H9 (cell line): ENCODE data around the gene MAPK6. TPM values are rescaled to one million over a fixed set of nuclear protein-coding genes. Genes with fewer than 3 reads are reported as not detected.

Source experiments
- DNase-seq: peaks from one replicate; pipeline ENCODE4 v3.0.0-alpha.2; 2017
- H2AFZ ChIP-seq: one replicate; pipeline ENCODE4 v1.6.1; 2013; ENCODE audit warnings: mild to moderate bottlenecking, low read length, control low read depth, moderate library complexity
- H2AK5ac ChIP-seq: 2 replicates; pipeline ENCODE4 v1.6.1; 2013; ENCODE audit warnings: low read length, control low read depth, mixed read lengths; ENCODE audit not compliant: insufficient read length
- H2BK120ac ChIP-seq: one replicate; pipeline ENCODE4 v1.6.1; 2013; ENCODE audit warnings: low read depth, mild to moderate bottlenecking, low read length, control low read depth, inconsistent platforms; ENCODE audit not compliant: poor library complexity, severe bottlenecking
- H2BK12ac ChIP-seq: 2 replicates; pipeline ENCODE4 v1.6.1; 2013; ENCODE audit warnings: low read length, control low read depth, mixed read lengths, low read depth; ENCODE audit not compliant: insufficient read length
- H2BK15ac ChIP-seq: 2 replicates; pipeline ENCODE4 v1.6.1; 2013; ENCODE audit warnings: low read depth, low read length, control low read depth
- H2BK20ac ChIP-seq: one replicate; pipeline ENCODE4 v1.6.1; 2013; ENCODE audit warnings: low read depth, mild to moderate bottlenecking, low read length, control low read depth, inconsistent platforms; ENCODE audit not compliant: poor library complexity, severe bottlenecking
- H2BK5ac ChIP-seq: 2 replicates; pipeline ENCODE4 v1.6.1; 2013; ENCODE audit warnings: low read length, control low read depth, mixed read lengths; ENCODE audit not compliant: insufficient read length
- H3K14ac ChIP-seq: 2 replicates; pipeline ENCODE4 v1.6.1; 2013; ENCODE audit warnings: low read length, control low read depth; ENCODE audit not compliant: insufficient read depth
- H3K18ac ChIP-seq: 2 replicates; pipeline ENCODE4 v1.6.1; 2013; ENCODE audit warnings: low read depth, mild to moderate bottlenecking, mixed read lengths, low read length, control low read depth; ENCODE audit not compliant: insufficient read length
- H3K23ac ChIP-seq: 2 replicates; pipeline ENCODE4 v1.6.1; 2013; ENCODE audit warnings: low read length, control low read depth, mixed read lengths, low read depth; ENCODE audit not compliant: insufficient read length
- H3K23me2 ChIP-seq: 2 replicates; pipeline ENCODE4 v1.6.1; 2013; ENCODE audit warnings: low read depth, mild to moderate bottlenecking, mixed read lengths, low read length, control low read depth; ENCODE audit not compliant: insufficient read length, poor library complexity, severe bottlenecking
- H3K27ac ChIP-seq: 2 replicates; pipeline ENCODE4 v1.5.1; 2013; ENCODE audit warnings: low read length, control low read depth, mixed read lengths, low read depth; ENCODE audit not compliant: insufficient read length
- H3K27me3 ChIP-seq: 2 replicates; pipeline ENCODE4 v1.6.1; 2013; ENCODE audit warnings: low read length, control low read depth, inconsistent platforms; ENCODE audit not compliant: insufficient read depth
- H3K4ac ChIP-seq: 2 replicates; pipeline ENCODE4 v1.6.1; 2013; ENCODE audit warnings: low read depth, mild to moderate bottlenecking, control low read depth, inconsistent platforms, low read length, moderate library complexity
- H3K4me1 ChIP-seq: 2 replicates; pipeline ENCODE4 v1.6.1; 2013; ENCODE audit warnings: low read length, control low read depth, inconsistent platforms; ENCODE audit not compliant: insufficient read depth
- H3K4me2 ChIP-seq: 2 replicates; pipeline ENCODE4 v1.6.1; 2013; ENCODE audit warnings: low read length, control low read depth, mixed read lengths; ENCODE audit not compliant: insufficient read length, insufficient read depth
- H3K56ac ChIP-seq: 2 replicates; pipeline ENCODE4 v1.6.1; 2013; ENCODE audit warnings: low read depth, mild to moderate bottlenecking, mixed read lengths, low read length, control low read depth; ENCODE audit not compliant: insufficient read length
- H3K79me1 ChIP-seq: 2 replicates; pipeline ENCODE4 v1.6.1; 2013; ENCODE audit warnings: low read depth, mild to moderate bottlenecking, moderate library complexity, low read length, control low read depth, inconsistent platforms; ENCODE audit not compliant: insufficient read depth, poor library complexity, severe bottlenecking
- H3K79me2 ChIP-seq: 2 replicates; pipeline ENCODE4 v1.6.1; 2013; ENCODE audit warnings: low read length, control low read depth, inconsistent platforms; ENCODE audit not compliant: insufficient read depth
- H3K9ac ChIP-seq: 2 replicates; pipeline ENCODE4 v1.6.1; 2013; ENCODE audit warnings: low read length, control low read depth, mixed read lengths; ENCODE audit not compliant: insufficient read length; ENCODE audit errors: extremely low read depth
- H3K9me3 ChIP-seq: one replicate; pipeline ENCODE4 v1.6.1; 2013; ENCODE audit warnings: low read depth, low read length, inconsistent platforms; ENCODE audit not compliant: control insufficient read depth
- H3T11ph ChIP-seq: one replicate; pipeline ENCODE4 v1.6.1; 2013; ENCODE audit warnings: mild to moderate bottlenecking, low read length, control low read depth, inconsistent platforms
- H4K20me1 ChIP-seq: one replicate; pipeline ENCODE4 v1.6.1; 2013; ENCODE audit not compliant: control insufficient read depth, insufficient read length, insufficient read depth
- H4K5ac ChIP-seq: 2 replicates; pipeline ENCODE4 v1.6.1; 2013; ENCODE audit warnings: low read depth, mild to moderate bottlenecking, mixed read lengths, low read length, control low read depth; ENCODE audit not compliant: insufficient read length
- H4K8ac ChIP-seq: replicated peaks from 2 replicates; pipeline ENCODE4 v1.6.1; 2013; ENCODE audit warnings: low read length, control low read depth, mixed read lengths, low read depth; ENCODE audit not compliant: insufficient read length
- H4K91ac ChIP-seq: 2 replicates; pipeline ENCODE4 v1.6.1; 2013; ENCODE audit warnings: low read depth, mild to moderate bottlenecking, moderate library complexity, mixed read lengths, low read length, control low read depth; ENCODE audit not compliant: insufficient read length
- H3K27ac Mint-ChIP-seq, 3 experiments: 2 replicates in 2 of 3; 3 replicates in 1 of 3; pipeline ENCODE4 v1.8.0; 2020 to 2021; ENCODE audit warnings: mixed read lengths in 3 of 3, mild to moderate bottlenecking in 1 of 3, moderate library complexity in 1 of 3
- H3K27me3 Mint-ChIP-seq: 2 replicates; pipeline ENCODE4 v1.8.0; 2021; ENCODE audit warnings: low read depth, mild to moderate bottlenecking, moderate library complexity, mixed read lengths
- H3K36me3 Mint-ChIP-seq, 3 experiments: 2 replicates in 2 of 3; 3 replicates in 1 of 3; pipeline ENCODE4 v1.8.0; 2020 to 2021; ENCODE audit warnings: low read depth in 3 of 3, mixed read lengths in 3 of 3; ENCODE audit not compliant: insufficient read depth in 1 of 3
- H3K4me1 Mint-ChIP-seq, 2 experiments: 2 replicates each; pipeline ENCODE4 v1.8.0; 2020; ENCODE audit warnings: mixed read lengths in 2 of 2
- H3K4me3 Mint-ChIP-seq, 2 experiments: 2 replicates in 1 of 2; 3 replicates in 1 of 2; pipeline ENCODE4 v1.8.0; 2020 to 2021; ENCODE audit warnings: mild to moderate bottlenecking in 2 of 2, mixed read lengths in 2 of 2, moderate library complexity in 1 of 2
- H3K9me3 Mint-ChIP-seq, 2 experiments: 2 replicates in 1 of 2; 3 replicates in 1 of 2; pipeline ENCODE4 v1.8.0; 2020; ENCODE audit warnings: mild to moderate bottlenecking in 2 of 2, mixed read lengths in 2 of 2, moderate library complexity in 1 of 2
- CTCF ChIP-seq: fragments of 200-600 bp; sonication (generic); conservative IDR thresholded peaks from 3 replicates; pipeline ENCODE4 v1.8.0; 2021; ENCODE audit warnings: antibody characterized with exemption, mild to moderate bottlenecking
- WGBS: extraction: QIAGEN DNeasy Blood & Tissue Kit; methylation state at CpG from one replicate; pipeline ENCODE4 v1.1.7; 2013; ENCODE audit warnings: missing lambda C conversion rate, low lambda C conversion rate, mixed read lengths; ENCODE audit not compliant: insufficient read length; ENCODE audit errors: extremely low coverage; 5-methylcytosine and 5-hydroxymethylcytosine counted together
- total RNA-seq: library from RNA; stranded (reverse); gene quantifications from 2 replicates; pipeline ENCODE4 v1.2.1, GENCODE V29; 2021

Gene MAPK6
- total RNA-seq, 1 experiment from 2014 or later: 88.6 TPM

GRCh38 chr15:52106641-52107040 is 87.6 kb downstream of the MAPK6 start:
- H4K5ac ChIP-seq: no peak overlapping the region
- H3K4me1 ChIP-seq: peaks cover 3% of the 10 kb centered on the region; the same call in 1 of the 2 replicates
- no peaks in the 10 kb centered on the region for H3K9me3 ChIP-seq
- H3K4me2 ChIP-seq: no peak overlapping the region
- H3K4ac ChIP-seq: no peak overlapping the region
- H2BK15ac ChIP-seq: no peak overlapping the region
- TF ChIP-seq CTCF: no peak
- no peak overlapping the region for H3K18ac ChIP-seq
- H3K27ac ChIP-seq: no peak overlapping the region
- peaks cover 13 to 15% of the 10 kb centered on the region in 2 experiments for H3K4me1 Mint-ChIP-seq
- H2BK5ac ChIP-seq: no peak overlapping the region
- H2AK5ac ChIP-seq: no peak overlapping the region
- H3K23me2 ChIP-seq: no peaks in the 10 kb centered on the region
- H3K79me2 ChIP-seq: no peaks in the 10 kb centered on the region
- H3K9me3 Mint-ChIP-seq: no peaks in the 10 kb centered on the region
- no peak overlapping the region for H2AFZ ChIP-seq
- no peak overlapping the region for H3K9ac ChIP-seq
- no peak overlapping the region for H3T11ph ChIP-seq
- no peaks in the 10 kb centered on the region for H4K20me1 ChIP-seq
- H3K14ac ChIP-seq: no peak overlapping the region
- no peaks in the 10 kb centered on the region for H3K27me3 Mint-ChIP-seq
- no peak overlapping the region for H2BK20ac ChIP-seq
- H3K56ac ChIP-seq: no peak overlapping the region
- no CpG with 5 or more reads among the region's 6 CpGs for WGBS
- H4K8ac ChIP-seq: no peak overlapping the region
- H3K27ac Mint-ChIP-seq: no peak overlapping the region
- no peaks in the 10 kb centered on the region for H3K27me3 ChIP-seq
- H3K4me3 Mint-ChIP-seq: no peak overlapping the region
- H3K36me3 Mint-ChIP-seq: no peaks in the 10 kb centered on the region
- no peak overlapping the region for H4K91ac ChIP-seq
- no peak overlapping the region for H2BK120ac ChIP-seq
- DNase-seq: no peak
- no peak overlapping the region for H2BK12ac ChIP-seq
- H3K23ac ChIP-seq: no peak overlapping the region
- no peaks in the 10 kb centered on the region for H3K79me1 ChIP-seq
